Measurements from ENCODE around the gene GATAD2B. TPM values are rescaled to one million over a fixed set of nuclear protein-coding genes. Genes with fewer than 3 reads are reported as not detected.
A peak's percentile ranks its signal among the peaks of the same experiment; 100 is the strongest.

GATAD2B gene
- total RNA-seq, 1 donor: 8.6 TPM

DNA sequence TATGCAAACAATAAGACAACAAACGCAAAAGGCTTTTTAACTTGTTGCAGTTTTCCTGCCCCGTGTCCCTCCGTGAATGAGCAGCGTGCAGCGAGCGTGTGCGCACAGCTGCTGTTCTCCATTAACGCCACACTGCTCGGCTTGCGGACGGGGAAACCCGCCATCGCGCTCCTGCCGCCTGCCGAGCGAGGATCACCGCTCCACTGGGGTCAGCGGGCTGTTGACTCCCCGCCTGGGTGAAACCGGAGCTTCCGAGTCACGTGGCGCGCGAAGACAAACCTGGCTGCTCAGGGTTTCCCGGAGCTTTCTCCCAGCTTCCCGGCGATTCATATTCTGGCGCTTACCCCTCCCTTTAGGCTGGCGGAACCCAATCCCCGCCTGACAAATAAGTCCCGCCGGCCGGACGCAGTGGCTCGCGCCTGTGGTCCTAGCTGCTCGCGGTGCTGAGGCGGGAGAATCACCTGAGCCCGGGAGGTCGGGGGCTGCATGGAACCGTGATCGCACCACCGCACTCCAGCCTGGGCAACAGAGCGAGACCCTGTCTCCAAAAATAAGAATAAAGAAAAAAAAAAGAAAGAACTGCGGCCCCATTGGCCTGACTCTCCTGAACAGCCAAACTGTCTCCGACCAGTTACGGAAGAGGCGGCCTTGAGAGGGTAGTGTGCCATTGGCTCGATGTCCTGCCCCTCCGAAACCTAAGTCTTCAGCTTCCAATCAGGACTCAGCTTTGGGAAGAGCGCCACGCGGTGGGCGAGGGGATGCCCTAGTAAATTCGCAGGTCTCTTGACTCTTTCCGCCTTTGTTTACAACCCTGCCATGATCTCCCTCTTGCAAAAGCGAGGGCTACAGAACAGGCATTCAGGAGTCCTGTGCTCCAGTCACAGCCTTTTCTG lies 44.6 kb upstream of the GATAD2B start, which contains the start of gene CREB3L4:
CREB3L4 (plus strand) TSS at position 796 of the 893 bp plus-strand sequence. CDS start 624 bp downstream, outside the sequence.
- peak within 1 kb of the TSS; percentile 73 for H3K4me3 ChIP-seq (ENCODE audit: low read depth, low read length)
- DNase-seq (ENCODE audit: low read depth): peak; percentile 99
- TF ChIP-seq, protein P1, sequence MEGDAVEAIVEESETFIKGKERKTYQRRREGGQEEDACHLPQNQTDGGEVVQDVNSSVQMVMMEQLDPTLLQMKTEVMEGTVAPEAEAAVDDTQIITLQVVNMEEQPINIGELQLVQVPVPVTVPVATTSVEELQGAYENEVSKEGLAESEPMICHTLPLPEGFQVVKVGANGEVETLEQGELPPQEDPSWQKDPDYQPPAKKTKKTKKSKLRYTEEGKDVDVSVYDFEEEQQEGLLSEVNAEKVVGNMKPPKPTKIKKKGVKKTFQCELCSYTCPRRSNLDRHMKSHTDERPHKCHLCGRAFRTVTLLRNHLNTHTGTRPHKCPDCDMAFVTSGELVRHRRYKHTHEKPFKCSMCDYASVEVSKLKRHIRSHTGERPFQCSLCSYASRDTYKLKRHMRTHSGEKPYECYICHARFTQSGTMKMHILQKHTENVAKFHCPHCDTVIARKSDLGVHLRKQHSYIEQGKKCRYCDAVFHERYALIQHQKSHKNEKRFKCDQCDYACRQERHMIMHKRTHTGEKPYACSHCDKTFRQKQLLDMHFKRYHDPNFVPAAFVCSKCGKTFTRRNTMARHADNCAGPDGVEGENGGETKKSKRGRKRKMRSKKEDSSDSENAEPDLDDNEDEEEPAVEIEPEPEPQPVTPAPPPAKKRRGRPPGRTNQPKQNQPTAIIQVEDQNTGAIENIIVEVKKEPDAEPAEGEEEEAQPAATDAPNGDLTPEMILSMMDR (IDR thresholded peaks at IDR 0.05; ENCODE audit: insufficient read depth, low read depth, low read length): peak; percentile 45

DNA sequence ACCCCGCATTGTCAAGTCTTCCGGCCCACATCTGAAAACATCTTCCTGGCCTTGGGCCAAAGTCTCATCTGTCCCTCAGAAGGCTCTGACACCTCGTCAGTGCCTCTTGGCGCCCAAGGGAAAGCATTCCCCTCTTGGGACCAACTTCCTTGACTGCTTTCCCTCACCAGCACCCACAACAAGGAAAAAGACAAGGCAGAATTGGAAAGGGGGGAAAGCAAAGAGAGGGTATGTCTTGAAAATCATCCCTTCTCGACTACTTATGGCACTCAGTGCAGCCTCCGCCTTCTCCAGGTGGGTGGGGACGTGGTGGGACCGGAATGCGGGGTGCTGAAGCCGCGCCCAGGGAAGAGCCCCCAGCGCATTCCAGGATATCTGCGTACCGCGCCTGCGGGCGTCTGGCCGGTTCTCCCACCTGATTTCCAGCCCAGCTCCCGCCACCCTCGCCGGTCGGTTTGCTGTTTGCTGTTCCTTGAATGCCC lies 41.1 kb upstream of the GATAD2B start:
- H3K4me3 ChIP-seq (ENCODE audit: low read depth, low read length): peak overlapping the region; percentile 80
- no peak for DNase-seq (ENCODE audit: low read depth)
- TF ChIP-seq, protein P1 (IDR thresholded peaks at IDR 0.05; ENCODE audit: insufficient read depth, low read depth, low read length): no peak

DNA sequence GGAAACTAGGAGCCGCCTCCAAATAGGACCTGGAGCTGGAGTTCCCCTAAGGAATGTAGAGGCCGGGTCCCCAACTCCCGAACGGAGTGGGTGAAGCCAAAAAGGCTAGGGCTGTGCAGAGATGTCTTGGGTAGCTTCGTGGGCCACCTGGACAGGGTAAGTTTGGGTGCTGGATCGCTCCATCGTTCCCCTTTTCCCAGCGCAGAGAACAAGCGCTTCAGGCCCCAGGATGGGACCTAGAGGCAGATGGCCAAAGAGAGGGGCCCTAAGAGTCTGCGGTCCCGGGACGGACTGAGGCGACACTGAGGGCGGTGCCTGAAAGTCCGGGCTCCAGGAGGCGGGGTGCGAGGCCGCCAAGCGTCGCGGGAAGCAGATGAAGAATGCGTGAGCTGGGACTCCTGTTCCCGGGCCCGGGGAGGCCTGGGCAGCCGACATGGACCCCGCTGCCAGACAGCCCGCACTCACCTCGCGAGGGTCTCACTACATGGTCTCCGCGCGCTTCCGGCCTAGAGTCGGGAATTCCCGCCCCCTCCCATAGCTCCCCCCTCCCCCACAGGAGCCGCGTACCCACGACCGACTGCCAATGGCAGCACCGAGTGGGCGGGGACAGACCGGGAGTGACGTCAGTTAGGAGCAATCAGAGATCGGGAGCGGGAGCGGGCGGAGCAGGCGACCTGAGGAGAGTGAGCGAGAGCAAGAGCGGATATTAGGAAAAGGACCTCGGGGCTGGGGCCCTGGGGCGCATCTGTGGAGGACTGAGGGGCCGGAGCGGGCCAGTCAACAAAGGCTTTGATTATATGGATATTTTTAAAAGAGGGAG lies 40.5 kb upstream of the GATAD2B start, which contains the start of gene SLC39A1:
SLC39A1 (minus strand) TSS at position 508 of the 820 bp plus-strand sequence. CDS start 822 bp downstream, outside the sequence.
- peak within 1 kb of the TSS; percentile 80 for H3K4me3 ChIP-seq (ENCODE audit: low read depth, low read length)
- peak; percentile 97 for DNase-seq (ENCODE audit: low read depth)
- TF ChIP-seq, protein P1 (IDR thresholded peaks at IDR 0.05; ENCODE audit: insufficient read depth, low read depth, low read length): no peak

DNA sequence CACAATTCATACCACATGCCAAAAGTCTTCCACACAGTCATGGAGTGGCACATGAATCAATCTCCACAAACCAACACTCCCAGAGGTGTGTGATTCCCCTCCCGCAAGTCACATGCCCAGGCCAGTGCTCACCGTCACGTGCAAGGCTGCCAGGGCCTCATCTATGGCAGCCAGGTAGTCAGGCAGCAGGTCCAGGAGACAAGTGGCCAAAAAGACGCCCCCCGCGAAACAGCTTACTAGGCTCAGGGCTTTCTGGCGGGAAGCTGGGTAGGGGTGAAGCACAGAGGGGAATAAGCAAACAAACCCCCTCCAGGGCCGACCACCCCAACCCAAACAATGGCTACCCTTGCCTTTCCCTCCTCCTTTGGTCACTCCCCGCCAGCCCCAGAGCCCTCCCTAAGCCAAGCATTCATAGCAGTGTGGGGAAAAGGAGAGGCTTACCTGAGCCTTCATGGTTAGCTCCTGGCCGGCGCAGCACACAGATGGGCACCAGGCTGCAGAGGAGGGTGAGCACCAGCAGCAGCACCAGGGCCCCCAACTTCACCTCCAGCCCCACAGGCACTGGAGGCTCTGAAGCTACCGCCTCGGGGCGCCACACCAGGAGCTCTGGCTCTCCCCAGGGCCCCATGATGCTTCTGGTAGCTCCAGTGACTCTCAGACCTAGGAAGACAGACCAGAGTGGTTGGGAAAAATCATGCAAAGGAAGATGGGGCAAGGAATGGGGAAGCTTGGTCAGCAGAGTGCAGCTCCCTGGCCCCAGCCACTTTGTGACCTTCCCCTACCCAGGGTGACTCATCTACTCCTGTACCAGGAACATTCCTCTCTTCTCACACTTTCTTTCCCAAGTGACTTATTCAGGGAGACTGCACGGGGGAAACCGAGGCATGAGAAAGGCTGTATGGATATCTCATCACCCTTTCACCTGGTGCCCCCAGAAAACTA lies 39.6 kb upstream of the GATAD2B start:
- DNase-seq (ENCODE audit: low read depth): peak; percentile 58
- peak overlapping the region; percentile 80 for H3K4me3 ChIP-seq (ENCODE audit: low read depth, low read length)
- TF ChIP-seq, protein P1 (IDR thresholded peaks at IDR 0.05; ENCODE audit: insufficient read depth, low read depth, low read length): no peak

DNA sequence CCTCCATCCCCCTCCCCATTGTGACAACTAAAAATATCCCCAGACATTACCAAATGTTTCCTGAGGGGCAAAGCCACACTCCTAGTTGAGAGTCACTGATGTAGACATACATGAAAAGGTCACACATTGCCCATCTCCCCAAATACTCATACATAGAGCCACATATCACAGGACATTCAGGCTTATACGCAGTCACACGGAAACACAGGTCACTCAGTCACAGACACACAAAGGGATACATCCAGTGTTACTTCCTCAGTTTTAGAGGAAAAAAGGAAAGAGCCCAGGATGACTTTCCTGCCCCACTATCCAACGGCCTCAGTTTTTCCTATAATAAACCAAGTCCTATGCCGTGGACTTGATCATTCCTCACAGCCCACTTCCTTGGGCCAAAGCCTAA lies 38.6 kb upstream of the GATAD2B start:
- TF ChIP-seq, protein P1 (IDR thresholded peaks at IDR 0.05; ENCODE audit: insufficient read depth, low read depth, low read length): no peak
- peak overlapping the region; percentile 80 for H3K4me3 ChIP-seq (ENCODE audit: low read depth, low read length)
- DNase-seq (ENCODE audit: low read depth): no peak

Measured in fibroblast of villous mesenchyme (primary cell).